Fibroblast of mammary gland (primary cell): ENCODE measurements around the gene GLMP.

Experiments used
- DNase-seq: peaks from one replicate; pipeline ENCODE4 v3.0.0-alpha.2; 2010; ENCODE audit warnings: low read depth
- H3K4me3 ChIP-seq: 2 replicates; pipeline ENCODE4 v1.5.1; 2011; ENCODE audit warnings: low read depth, mild to moderate bottlenecking, low read length, moderate library complexity; ENCODE audit not compliant: control insufficient read depth
- TF ChIP-seq, protein P1 (sequence below): conservative IDR thresholded peaks from 2 replicates; pipeline ENCODE4 v1.5.1; 2011; ENCODE audit warnings: low read depth, low read length, inconsistent platforms; ENCODE audit not compliant: control insufficient read depth, insufficient read depth

Gene GLMP

DNA sequence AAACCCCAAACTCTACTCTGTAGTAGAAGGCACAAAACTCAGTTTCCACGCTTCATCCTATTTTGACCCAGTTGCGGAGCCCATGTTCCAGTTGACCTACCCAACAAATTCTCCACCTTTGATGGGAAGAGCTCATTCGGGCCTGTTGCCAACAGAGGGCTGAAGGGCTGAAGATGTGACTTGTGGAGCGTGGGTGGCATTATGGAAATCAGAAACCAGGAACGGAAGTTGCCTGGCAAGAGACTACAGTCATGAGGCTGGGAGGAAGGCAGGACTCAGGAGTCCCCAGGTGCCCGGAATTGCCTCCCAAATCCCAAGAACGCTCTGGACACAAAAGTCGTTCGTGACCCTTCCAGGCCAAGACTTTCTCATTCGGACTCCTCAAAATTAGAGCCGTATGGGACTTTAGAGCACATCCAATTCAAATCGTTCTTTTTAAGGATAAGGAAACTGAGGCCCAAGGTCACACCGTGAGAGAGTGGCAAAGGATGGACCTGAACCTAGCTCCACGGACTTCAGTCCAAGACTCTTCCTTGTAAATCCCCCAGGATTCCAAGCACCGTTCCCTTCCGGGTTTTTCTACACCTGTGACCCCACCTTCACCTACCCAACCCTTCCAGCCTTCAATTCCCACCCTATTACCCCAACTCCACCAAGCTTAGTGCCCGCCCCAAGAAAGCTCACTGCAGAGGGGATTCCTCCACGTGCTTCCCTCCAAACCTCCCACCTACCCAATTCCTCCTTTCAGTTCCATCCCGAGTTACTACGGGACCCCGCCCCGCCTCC lies 13.6 kb downstream of the GLMP start:
- DNase-seq: peak; percentile 46
- TF ChIP-seq, protein P1, sequence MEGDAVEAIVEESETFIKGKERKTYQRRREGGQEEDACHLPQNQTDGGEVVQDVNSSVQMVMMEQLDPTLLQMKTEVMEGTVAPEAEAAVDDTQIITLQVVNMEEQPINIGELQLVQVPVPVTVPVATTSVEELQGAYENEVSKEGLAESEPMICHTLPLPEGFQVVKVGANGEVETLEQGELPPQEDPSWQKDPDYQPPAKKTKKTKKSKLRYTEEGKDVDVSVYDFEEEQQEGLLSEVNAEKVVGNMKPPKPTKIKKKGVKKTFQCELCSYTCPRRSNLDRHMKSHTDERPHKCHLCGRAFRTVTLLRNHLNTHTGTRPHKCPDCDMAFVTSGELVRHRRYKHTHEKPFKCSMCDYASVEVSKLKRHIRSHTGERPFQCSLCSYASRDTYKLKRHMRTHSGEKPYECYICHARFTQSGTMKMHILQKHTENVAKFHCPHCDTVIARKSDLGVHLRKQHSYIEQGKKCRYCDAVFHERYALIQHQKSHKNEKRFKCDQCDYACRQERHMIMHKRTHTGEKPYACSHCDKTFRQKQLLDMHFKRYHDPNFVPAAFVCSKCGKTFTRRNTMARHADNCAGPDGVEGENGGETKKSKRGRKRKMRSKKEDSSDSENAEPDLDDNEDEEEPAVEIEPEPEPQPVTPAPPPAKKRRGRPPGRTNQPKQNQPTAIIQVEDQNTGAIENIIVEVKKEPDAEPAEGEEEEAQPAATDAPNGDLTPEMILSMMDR: no peak
- H3K4me3 ChIP-seq: peak overlapping the region; percentile 97

DNA sequence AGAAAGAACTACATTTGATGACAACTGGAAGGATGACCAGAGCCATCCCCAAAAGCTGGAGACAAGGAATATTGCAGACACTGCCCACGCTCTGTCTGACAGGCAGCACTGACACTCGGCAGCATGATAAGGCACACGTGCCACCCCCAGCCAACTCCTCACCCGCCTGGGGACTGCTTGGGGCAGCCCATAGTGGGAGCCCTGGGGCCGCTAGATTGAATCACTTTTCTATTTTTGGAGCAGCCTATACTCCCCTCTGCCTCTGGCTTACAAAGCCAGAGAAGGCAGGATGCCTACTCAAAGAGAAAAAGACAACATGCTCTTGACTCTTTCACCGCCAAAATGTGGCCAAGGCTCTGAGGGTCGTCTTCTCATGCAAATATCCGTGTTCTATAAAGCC lies 14.2 kb downstream of the GLMP start:
- H3K4me3 ChIP-seq: peak overlapping the region; percentile 97
- DNase-seq: peak; percentile 57
- TF ChIP-seq, protein P1: peak; percentile 7

DNA sequence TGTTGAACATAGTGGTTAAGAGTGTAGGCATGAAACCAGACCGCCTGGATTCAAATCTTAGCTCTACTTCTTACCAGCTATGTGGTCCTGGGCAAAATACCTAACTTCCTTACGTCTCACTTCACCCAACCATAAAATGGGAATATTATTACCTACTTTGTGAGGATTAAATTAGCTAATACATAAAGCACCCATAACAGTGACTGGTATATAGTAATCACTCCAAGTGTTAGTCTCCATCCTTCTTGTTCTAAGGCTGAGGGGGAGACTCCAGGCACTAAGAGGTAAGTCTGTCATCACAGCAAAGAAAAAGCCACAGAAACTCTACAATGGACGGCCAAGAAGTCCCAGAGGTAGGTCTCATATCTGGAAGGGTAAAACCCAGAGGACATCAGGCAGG lies 15.6 kb downstream of the GLMP start:
- H3K4me3 ChIP-seq: no peak overlapping the region
- TF ChIP-seq, protein P1: no peak
- DNase-seq: no peak

DNA sequence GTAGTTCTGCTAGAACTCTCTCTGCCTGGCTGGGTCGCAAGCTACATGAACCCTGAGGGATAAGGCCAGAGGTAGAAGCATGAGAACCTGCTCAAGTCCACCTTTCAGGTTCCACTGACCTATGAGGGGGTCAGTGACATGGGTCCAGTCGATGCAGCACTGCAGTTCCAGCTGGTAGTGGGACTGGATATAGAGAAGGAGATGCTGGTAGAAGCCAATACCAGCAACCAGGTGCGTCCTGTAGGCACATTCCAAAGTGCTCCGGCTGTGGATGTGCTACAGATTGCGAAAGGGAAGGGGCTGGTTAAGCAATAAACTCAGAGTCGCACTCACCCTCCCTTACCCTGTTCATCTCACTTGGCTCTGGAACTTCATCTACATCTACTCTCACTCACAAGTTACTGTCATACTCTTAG lies 18.5 kb downstream of the GLMP start:
- no peak overlapping the region for H3K4me3 ChIP-seq
- peak; percentile 51 for DNase-seq
- TF ChIP-seq, protein P1: no peak

DNA sequence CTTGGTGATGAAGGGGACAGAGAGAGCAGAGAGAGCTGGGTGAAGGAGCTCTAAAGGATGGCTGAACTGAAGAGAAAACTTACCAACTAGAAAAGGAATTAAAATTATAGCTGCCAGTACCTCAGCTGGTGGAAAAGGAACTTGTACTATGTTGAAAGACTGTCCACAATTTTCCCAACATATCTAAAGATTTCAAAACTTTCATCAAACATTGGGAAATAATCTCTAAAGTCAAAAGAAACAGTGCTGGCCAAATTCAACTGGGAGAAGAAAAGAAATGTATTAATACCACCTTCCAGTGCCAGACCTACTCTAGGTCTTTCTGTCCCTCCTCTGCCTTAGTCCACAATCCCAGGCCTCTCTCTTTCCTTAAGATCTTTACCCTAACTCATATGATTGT lies 18.9 kb downstream of the GLMP start:
- no peak overlapping the region for H3K4me3 ChIP-seq
- peak; percentile 43 for DNase-seq
- TF ChIP-seq, protein P1: no peak

DNA sequence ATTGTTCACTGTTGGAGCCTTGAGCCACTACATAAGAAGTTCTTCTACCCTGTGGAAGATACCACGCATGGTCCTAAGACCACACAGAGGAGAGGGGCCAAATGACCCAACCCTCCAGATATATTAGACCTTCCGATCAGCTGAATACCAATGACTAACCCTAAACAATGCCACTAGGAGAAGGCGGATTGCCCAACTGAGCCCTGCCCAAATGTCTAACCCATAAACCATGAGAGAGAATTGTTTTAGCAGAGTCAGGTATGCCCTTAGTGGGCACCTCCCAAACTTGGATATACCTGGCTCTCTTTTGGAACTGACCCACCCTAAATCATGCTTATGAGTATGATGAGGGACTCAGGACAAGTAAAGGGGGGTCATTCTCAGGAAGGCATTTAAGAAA lies 25.2 kb downstream of the GLMP start:
- DNase-seq: no peak
- H3K4me3 ChIP-seq: no peak overlapping the region
- TF ChIP-seq, protein P1: no peak
